IPS DF 4.7 (cell line): ENCODE results near the gene FREM1.

Experiments
- DNase-seq: peaks from one replicate; pipeline ENCODE4 v3.0.0-alpha.2; 2013; ENCODE audit warnings: low spot score; ENCODE audit errors: extremely low read depth

Gene FREM1

DNA sequence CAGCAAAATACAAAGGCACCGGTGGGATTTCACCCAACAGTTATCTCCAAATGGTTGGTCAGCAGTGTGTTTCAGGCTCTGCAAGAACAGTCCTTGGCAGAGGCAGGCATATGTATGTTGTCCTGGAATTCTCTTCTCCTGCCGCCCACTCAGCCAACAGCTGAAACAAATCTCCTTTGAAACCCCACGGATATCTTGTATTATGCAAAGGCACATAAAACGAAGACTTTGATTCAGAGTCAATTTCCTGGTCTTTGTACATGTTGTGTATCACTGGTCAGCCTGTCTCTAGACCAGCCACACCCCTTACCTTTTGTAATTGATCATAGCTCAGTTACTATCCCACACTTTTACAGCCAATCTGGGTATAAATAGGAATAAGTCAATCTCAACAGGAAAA is 29.2 kb downstream of the FREM1 start:
- no peak for DNase-seq

DNA sequence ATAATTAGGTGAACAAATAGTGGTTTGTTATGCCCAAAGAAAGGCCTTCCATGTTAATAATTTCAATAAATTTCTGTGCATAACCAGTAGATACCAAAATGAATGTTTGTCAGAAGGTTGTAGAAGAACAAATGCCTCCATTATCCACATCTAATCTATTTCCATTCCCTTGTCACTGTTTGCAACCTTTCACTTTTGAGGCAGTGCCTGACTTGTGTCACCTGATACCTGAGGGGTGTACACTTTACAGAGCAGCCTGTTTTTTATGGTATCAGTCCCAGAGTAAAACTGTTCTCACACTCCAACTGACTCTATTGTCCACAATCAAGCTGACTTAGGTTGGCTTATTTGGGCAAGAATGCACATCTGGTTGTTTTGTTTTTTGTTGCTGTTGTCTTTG is 40.1 kb downstream of the FREM1 start:
- DNase-seq: no peak

DNA sequence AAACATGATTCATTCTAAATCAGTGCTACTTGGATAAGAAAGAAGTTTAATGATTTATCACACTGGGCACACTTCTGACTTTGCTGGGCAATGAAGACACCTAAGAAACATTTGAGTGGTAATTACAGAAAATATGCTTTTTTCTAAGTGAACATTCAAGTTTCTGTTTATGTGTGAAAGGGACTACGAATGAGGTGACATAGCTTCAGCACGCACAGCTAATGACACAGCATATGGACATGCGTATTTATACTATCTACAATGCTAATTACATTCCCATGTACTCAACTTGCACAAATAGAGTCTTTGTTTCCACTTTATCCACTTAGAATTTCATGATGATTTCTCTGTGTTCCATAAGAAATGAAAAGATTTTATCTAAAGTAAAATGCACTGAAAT is 40.6 kb downstream of the FREM1 start:
- DNase-seq: no peak

DNA sequence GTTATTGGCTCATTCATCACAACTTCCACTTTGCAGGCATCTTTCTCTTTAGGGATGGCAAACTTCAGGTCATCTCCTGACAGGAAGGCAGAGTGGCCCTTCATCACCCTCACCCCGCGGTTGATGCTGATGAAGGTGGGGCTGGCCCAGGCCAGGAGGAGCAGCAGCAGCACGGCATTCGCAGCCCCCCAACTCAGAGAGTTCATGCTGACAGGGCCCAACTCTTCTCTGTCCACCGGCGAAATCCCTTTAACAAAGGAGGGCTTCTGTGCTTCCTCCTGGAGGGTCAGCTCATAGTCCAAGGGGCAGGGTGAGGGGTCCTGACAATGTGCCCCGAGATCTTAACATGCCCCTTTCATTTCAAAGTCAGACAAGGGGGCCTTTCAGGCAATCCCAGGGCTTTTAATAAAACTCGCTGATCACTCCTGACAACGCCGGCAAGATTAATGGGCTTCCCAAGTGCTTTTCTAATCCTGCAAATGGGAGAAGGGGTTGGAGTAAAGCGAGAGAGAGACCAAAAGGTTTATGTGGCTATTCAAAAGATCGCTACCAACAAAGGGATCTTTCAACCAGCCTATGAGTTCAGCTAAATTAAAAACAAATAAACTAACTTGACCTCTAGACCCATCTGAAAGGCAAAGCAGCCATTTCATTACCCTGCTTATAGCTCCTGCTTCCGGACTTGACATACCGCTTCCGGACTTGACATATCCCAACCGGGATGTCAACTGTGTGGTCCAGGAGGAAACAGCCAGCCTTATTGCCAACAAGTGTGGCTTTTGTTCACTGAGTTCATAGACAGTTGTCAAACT is 41.2 kb downstream of the FREM1 start:
- no peak for DNase-seq

DNA sequence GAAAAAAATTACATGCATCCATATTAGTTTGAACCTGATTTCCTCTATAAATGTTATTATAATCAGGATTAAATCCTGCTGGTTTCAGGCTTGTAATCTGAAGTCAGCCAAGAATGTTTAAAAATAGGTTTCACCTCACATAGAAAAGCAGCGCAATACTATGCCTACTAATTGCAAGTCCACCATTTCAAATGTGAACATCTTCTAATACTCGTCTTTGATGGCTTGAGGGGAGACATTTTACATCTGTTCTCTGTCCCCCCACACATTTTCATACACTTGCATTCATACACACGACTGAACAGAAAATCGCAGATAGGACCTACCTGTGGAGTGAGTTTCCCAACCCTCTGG is 41.8 kb downstream of the FREM1 start:
- DNase-seq: no peak

DNA sequence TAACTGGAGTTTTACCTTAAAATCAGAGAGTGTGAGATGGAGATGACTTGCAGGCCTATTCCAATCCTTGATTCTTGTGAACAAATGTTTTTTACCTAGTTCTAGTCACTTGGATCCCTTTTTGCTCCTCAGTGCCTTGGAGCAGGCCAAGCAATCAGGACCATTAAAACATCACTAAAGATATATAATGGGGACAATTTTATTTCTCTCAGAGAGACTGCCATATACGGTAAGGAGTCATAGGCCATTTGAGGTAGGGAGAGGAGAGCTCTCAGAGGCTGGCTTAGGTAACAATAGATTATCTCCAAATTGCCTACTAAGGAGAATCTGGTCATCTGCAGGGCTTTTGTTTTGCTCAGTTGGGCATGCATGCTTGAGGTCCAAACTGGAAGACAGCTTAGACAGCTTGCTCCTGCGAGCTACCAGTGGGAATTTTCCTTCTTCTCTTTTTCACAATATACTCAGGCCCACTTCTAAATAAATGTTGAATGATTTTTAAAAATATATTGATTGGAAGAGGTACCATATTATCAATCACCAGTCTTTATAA is 44.0 kb downstream of the FREM1 start:
- no peak for DNase-seq

DNA sequence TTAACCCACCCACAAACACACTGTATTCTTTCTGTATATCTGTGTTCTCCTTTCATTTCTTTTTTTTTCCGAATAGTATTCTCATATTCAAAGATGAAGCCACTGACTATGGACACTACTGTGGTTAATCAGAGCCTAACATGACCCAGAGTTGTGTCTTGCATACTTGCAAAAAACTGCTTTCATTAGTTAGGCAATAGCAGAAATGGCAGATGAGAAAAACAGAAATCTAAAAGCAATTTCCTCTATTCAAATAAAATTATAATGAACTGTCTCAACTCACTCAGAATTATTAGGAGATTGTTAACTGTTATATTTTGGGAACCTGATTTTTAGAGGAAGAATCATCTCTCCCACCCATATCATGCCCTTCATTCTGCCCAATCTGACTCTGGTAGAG is 45.9 kb downstream of the FREM1 start:
- DNase-seq: no peak

DNA sequence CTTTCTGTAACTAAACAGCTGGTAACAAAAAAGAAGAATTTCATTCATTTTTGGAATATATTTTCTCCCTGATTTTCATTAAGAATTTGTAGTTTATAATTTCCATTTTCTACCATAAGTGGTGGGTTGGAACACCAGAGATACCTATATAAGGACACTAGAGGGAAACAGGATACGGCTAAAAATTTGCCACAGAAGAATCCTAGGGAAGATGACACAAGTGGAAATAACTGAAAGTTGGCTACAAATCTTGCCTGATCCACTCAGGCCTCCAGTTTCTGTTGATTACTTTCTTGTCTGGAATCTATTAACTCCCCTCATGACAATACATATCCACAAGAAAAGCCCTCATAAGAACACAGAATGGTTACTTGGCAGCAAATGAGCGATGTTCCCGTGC is 46.8 kb downstream of the FREM1 start:
- DNase-seq: no peak

DNA sequence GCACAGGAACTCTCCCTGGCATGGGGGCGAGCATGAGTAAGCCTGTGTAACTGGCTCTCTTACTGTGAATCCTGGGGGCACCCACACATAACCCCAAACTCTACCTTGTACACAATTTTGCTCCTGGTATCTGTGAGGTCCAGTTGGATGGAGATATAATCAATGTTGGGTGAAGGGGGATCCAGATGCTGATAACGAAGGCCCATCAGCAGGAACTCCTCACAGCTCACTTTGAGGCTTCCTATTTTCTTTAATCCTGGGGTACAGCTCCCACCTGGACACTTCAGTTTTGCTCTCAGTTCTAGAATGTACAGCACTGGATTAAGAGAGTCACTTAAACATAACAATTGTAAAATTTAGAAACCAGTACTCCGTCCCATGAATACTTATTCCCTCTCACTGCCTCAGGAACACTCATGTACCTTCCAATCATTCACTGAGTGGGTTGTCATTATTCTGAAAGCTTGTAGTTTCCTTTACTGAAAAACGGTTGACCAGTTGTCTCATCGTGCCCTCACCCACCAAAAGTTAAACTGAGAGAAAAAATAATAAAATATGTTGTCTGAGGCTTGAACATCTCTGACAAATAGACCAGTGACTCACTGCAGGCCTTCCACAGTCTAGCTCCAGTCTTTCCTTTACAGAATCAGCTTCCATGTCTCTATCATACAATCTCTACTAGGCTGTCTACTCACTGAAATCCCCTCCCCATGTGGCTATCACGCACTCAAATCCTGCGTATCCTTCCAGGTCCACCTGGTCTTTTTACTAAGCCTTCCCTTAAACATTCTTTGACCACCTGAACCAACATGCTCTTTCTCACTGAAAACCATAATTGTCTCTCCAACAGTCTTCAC is 52.6 kb downstream of the FREM1 start:
- no peak for DNase-seq

DNA sequence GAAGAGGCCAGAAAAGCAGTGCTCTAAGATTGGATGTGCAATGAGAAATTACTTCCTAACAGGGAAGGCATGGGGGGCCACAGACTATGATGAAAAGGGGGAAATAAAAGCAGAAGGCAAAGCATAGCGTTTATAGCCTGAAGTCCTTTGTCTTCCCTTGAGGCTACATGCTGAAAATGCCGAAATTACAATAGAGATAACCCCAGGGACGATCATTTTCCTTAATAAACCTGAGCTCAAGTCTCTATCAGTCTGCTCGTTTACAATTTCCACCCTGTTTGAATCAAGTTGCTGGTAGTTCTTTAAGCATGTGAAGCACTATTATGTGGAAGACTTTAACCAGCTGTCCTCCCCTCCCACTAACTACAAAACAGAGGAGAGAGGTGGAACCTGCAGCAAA is 60.4 kb downstream of the FREM1 start:
- DNase-seq: no peak

DNA sequence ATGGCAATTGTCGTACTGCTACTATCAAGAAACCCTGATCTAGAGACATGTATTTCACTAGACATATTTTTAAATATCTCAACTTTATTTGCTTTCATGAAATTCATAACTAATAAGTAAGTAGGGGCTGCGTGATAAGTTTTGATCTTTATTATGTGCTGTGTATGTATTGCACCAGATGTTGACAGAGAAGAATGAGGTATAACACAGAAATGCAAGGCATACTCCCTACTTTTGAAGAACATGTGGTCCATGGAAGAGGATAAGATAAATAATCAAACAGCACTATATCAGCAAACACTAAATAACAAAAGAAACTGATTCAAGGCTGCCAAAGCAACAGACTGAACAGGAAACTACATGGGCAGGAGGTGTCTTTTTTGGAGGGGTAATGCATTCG is 60.9 kb downstream of the FREM1 start:
- no peak for DNase-seq

DNA sequence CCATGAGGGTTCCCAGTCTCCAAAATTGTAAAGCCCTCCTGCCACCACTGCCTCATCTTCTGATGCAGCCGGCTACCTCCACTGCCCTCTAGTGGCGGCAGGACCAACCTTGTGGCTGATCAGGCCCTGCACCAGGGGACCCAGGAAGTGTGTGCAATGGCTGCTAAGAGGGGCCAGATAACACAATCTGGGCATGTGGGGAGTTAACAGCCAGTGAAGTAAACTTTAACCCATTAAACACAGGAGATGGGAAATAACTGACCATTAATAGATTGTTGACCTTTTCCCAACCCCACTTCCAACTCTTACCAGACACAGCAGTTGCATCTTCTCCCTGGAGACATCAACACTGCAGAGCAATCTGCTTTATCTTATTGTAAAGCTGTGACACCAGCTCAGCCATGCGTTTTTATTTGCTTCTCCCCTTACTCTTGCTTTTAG is 63.3 kb downstream of the FREM1 start:
- DNase-seq: peak; percentile 68

DNA sequence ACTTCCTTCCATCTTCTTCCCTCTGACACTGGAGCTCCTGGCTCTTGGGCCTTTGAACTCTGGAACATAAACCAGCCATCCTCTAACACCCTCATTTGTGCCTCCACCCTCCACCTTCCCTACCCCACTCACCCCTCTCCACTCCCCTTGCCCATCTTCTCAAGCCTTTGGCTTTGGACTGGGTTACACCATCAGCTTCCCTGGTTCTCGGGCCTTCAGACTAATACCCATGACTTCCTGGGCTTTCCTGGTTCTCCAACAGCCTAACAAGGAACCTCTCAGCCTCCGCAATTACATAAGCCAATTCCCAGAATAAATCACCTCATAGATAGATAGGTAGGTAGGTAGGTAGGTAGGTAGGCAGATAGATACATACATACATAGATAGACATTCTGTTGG is 67.1 kb downstream of the FREM1 start:
- no peak for DNase-seq

DNA sequence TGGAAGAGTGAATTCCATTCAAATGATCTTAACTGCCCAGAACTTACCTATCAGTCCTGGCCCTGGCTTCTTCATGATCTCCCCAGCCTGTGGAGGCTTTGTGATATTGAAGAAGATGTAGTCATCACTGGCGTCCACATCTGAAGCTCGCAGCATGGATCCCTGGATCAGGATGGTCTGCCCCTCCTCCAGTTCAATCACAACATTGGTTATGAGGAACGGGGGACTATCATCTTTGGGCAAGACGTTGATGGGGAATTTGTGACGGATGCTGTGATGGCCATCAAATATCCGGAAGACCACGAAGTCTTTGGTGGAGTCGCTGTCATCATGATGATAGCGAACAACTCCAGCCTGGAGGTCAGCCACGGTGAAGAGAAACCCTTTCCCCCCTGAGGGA is 68.0 kb downstream of the FREM1 start:
- no peak for DNase-seq

DNA sequence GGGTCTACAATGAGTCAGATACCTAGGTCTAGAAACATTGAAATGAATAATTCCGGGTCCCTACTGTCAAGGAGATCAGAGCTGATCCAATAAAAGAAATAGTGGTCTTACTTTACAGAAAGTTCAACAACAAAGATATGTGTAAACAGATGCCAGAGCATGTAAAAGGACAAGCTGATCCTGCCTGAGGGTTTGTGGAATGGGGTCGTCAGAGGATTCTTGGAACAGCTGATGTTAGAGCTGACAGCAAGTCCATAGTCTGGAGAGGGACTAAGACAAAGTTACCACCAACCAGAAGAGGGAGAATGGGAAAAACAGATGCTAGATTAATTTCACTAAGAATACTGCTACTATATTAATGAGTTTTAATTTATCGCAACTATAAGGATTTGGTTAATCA is 71.5 kb downstream of the FREM1 start:
- no peak for DNase-seq

DNA sequence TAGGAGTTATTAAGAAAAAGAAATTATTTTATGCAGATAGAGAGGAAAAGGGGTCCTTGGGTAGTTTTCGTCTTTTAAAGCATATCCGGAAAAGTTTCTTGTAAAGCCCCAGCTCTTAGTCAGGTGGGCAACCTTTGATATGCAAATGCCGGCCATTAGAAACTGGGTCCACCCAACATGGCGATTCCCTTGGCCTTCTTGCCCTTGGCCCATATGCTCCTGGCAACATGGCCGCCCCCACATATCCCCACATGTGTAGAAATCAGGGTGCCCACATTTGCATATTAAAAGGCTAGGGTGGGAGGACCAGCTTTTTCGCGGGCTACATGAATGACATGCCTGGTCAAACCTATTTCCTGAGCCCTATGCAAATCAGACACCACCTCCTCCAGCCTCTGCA is 73.3 kb downstream of the FREM1 start:
- DNase-seq: no peak

DNA sequence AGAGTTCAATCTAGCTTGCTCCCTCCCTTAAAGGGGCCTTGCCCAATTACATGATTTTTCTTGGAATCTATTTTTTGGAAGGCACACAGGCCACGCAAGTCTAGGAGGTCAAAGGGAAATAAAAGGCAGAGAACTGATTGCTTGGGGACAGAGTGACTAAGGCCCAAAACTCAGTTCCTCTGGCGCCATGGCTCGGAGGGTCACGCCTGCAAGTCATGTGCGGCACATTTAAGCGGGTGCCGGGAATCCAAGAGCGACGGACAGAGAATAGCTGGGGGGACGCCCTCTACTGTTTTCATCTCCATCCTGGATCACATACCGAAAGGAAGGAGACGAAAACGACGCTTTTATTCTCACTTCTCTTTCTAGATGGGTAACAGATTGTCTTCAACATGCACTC is 78.6 kb downstream of the FREM1 start:
- DNase-seq: no peak

DNA sequence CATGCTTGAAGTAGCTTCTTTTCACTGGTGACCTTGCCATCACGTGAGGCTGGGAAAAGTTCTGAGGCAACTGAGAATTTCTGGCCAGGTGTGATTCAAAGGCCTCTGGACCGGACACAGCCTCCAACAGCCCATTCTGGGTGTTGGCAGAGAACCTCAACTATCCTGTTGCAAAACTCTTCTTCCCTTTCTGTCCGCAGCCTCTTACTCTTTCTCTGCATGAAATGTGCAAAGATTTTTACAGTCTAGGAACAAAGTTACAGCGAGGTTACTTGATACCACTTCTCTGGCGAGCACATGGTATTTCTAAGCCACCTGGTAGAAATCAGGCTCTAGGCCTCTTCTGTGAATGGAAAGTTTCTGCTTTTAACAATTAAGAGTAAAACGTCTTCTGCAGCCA is 79.2 kb downstream of the FREM1 start:
- DNase-seq: no peak

DNA sequence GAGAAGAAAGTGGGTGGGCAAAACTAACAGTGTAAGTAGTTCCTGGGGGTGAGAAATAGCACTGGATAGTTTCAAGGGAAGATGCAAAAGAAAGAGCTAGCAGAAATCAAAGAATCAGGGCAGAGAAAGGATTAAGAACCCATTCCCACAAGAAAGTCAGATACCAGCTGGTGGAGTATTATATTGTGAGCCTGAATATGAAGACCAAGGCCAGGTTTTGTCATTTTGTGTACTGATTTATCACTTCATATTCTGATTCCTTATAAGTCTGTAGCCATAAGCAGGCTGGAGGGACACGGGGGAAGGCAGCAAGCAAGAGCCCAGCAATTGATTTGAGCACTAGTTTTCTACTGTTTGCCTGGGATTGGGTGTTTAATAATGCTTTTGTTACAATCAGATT is 80.2 kb downstream of the FREM1 start:
- DNase-seq: no peak

DNA sequence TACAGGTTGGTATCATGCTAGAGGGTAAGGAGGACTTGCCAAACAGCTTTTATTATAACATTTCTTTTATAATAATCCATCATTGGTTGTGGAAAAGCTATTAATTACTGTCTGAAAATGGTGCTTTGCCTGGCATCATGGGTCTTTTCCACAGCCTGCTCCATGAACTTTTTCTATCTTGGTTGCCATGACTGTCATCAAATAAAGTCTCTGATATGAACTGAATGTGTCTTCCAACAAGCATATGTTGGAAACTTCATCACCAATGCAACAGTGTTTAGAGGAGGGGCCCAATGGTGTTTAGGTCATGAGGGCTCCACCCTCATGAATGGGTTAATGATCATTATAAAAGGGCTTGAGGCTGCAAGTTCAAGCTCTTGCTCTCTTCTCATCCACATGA is 81.0 kb downstream of the FREM1 start:
- no peak for DNase-seq

DNA sequence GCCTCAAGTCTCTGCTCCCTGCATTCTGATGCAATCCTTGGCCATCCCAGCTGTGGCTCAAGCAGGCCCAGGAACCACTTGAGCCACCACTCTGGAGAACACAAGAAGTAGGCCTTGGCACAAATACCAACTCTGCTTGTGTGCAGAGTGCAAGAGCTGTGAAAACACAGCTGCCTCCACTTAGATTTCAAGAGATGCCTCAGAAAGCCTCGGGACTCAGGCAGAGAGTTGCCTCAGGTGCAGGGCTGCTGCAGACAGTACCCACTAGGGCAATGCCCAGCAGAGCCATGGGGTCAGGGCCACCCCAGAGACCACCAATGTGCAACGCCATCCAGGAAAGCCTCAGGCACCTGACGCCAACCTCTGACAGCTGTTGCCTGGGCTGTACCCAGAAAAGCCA is 82.4 kb downstream of the FREM1 start:
- DNase-seq: no peak

DNA sequence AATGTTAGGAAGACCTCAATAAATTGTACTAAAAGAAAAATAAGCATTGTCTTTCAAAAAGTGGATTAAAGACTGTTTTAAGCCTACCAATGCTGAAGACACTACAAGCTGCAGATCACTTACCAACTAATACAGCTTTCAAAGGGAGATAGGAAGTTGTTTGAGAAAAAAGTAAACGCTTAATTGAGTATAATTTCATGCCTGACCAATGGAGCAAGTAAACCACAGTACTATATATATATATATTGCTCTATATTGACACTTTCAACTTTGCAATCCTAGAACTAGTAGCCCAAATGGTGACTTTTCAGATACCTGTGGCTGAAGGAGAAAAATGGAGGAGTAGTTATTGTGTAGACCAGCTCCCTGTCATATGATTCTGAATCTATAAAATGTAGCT is 85.7 kb downstream of the FREM1 start:
- no peak for DNase-seq

DNA sequence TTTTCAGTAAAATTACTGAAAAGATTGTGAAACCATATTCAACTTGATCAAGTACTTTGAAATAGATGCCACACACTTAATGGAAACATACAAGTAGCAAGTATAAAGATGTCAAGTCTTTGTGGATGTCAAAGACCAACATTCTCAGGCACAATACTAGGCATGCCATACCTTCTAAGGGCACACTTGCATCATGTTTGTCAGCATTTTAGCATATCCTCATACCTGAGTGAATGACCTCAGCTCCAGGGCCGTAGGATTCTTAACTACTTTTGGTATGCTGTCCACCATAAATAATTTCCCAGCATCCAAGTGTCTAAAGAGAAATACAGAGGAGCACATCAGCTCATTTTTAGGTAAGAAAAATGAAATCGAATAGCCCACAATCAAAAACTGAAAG is 86.4 kb downstream of the FREM1 start:
- no peak for DNase-seq
